ENCODE measurements around the gene TMEM212.

TMEM212 gene

GRCh38 chr3:171892457-171892856, 49.3 kb downstream of the TMEM212 start:
- DNase-seq (ENCODE audit: low spot score), result no peak
- in situ Hi-C loops (cut with MboI; ENCODE audit: low pct_unique_long_range_greater_than_20kb, low sequenced_read_pairs, unreplicated experiment), result no loop called here

GRCh38 chr3:171895291-171895690, 52.1 kb downstream of the TMEM212 start:
- in situ Hi-C loops (cut with MboI; ENCODE audit: low pct_unique_long_range_greater_than_20kb, low sequenced_read_pairs, unreplicated experiment), result no loop called here
- TF ChIP-seq CTCF (IDR thresholded peaks at IDR 0.05; ENCODE audit: extremely low read depth, insufficient read depth, missing control alignments), result no peak

More at GRCh38 chr3:171892457-171892856, 49.3 kb downstream of the TMEM212 start:
- TF ChIP-seq CTCF (IDR thresholded peaks at IDR 0.05; ENCODE audit: extremely low read depth, insufficient read depth, missing control alignments), result no peak

GRCh38 chr3:171895900-171896299, 52.8 kb downstream of the TMEM212 start:
- no peak for DNase-seq (ENCODE audit: low spot score)
- in situ Hi-C loops (cut with MboI; ENCODE audit: low pct_unique_long_range_greater_than_20kb, low sequenced_read_pairs, unreplicated experiment), result no loop called here
- TF ChIP-seq CTCF (IDR thresholded peaks at IDR 0.05; ENCODE audit: extremely low read depth, insufficient read depth, missing control alignments), result no peak

More at GRCh38 chr3:171895291-171895690, 52.1 kb downstream of the TMEM212 start:
- DNase-seq (ENCODE audit: low spot score), result no peak

- DNase-seq (ENCODE audit: low spot score), result no peak
- no peak for TF ChIP-seq CTCF (IDR thresholded peaks at IDR 0.05; ENCODE audit: extremely low read depth, insufficient read depth, missing control alignments)
- in situ Hi-C loops (cut with MboI; ENCODE audit: low pct_unique_long_range_greater_than_20kb, low sequenced_read_pairs, unreplicated experiment), result no loop called here
Measured at GRCh38 chr3:171896316-171896715, 53.2 kb downstream of the TMEM212 start.

- TF ChIP-seq CTCF (IDR thresholded peaks at IDR 0.05; ENCODE audit: extremely low read depth, insufficient read depth, missing control alignments), result no peak
- in situ Hi-C loops (cut with MboI; ENCODE audit: low pct_unique_long_range_greater_than_20kb, low sequenced_read_pairs, unreplicated experiment), result no loop called here
- DNase-seq (ENCODE audit: low spot score), result no peak
Measured at GRCh38 chr3:171898192-171898591, 55.0 kb downstream of the TMEM212 start.

GRCh38 chr3:171900446-171900845, 57.3 kb downstream of the TMEM212 start:
- no peak for DNase-seq (ENCODE audit: low spot score)
- in situ Hi-C loops (cut with MboI; ENCODE audit: low pct_unique_long_range_greater_than_20kb, low sequenced_read_pairs, unreplicated experiment), result no loop called here

More at GRCh38 chr3:171900446-171900845, 57.3 kb downstream of the TMEM212 start:
- TF ChIP-seq CTCF (IDR thresholded peaks at IDR 0.05; ENCODE audit: extremely low read depth, insufficient read depth, missing control alignments), result no peak

Measured in GM13977 (cell line).